Stimulated activated CD8-positive, alpha-beta memory T cell treated with anti-CD3 and anti-CD28 coated beads, Interleukin-7, amount 100 ng/mL, for 1 hour (primary cell): Measurements from ENCODE around the gene CFAP77.

Source experiments
- DNase-seq, 2 donors: peaks; one replicate each; pipeline ENCODE4 v3.0.0-alpha.2; 2020; ENCODE audit warnings: low read depth in 2 of 2

Gene CFAP77

DNA sequence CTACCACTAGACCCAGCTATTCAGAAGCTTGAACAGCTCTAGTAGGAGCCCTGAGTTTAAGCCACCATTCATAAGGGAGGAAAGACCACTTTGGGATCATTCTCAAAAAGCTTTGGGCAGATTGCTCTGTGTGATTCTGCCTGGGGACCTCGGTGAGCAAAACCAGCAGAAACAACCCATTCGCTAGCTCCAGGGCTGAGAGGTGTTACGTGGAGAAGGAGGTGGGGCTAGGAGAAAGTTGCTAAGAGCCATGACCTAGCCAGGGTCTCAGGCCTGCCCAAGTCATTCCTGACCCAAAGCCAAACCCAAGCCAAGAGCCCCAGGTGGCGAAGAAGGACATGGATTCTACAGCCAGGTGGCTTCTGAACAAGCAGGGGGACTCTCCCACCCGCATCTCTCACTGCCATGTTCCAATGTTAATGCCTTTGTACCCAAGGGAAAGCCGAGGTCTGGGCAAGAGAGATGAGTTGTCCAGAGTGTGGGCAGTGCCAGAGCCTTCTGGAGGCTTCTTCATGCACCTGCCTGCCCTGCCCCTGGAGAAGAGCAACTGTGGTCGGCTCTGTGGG is 168.4 kb downstream of the CFAP77 start:
- no peak for DNase-seq

DNA sequence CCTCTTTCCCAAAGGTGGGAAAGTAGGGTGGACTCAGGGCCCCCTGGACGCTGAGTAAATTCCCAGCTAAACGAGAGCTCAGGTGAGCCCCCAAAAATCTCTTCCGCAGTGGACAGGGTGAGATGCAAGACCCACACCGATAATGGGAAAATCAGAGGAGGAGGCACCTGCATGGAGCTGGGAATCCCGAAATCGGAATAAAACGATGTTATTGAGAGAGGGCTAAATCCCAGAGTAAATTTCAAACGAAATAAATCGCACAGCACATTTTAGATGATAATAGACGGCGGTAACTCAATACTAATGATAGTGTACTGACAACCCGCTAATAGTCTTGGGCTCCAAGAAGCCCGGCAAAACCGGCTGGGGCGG is 169.4 kb downstream of the CFAP77 start:
- no peak for DNase-seq

DNA sequence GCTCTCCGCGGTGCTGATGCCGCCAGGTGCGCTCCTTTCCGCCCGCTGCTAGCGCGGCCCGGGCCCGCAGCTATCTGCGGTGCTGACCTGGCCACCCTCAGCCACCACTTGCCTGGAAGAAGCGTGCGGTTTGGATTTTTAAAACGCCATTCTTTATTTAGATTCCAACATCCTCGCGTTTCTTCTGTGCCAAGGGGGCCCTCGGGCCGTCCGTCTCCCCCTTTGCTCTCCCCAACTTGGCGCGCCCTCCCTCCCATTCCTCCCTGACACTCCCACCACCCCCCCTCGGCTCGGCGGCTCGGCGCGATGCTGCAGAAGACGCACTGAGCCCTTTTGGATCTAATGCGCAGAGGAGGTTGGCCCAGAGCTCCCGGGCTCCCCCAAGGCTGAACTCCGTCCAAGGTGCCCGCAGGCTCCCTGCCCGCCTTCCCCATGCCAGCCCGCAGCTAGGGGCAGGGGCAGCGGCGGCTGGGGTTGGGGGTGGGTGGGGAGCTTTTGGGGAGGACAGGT is 172.3 kb downstream of the CFAP77 start, which contains the start of gene BARHL1:
TSS of gene BARHL1 (plus strand) at position 331 of the 510 bp plus-strand sequence. CDS start 192 bp downstream, outside the sequence.
- no peak for DNase-seq

DNA sequence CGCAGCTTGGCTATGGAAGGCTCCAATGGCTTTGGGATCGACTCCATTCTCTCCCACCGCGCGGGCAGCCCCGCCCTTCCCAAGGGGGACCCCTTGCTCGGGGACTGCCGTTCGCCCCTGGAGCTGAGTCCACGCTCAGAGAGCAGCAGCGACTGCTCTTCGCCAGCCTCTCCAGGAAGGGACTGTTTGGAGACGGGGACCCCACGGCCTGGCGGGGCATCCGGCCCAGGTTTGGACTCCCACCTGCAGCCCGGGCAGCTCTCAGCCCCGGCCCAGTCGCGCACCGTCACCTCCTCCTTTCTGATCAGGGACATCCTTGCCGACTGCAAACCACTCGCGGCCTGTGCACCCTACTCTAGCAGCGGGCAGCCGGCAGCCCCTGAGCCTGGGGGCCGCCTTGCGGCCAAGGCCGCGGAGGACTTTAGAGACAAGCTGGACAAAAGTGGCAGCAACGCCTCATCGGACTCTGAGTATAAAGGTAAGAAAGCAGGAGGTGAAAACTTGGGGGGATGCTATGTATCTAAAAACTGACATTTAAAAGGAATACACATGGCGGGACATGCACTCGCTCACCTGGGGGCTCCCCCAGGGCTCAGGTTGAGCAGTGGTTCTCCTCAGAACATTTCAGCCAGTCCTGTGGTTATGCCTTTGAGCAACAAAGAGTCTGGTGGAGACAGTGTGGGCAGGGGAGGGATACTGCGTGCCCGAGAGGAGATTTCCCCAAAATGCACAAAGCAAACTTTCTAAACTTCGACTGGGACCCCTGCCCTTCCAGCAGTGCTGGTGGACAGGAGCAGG is 173.0 kb downstream of the CFAP77 start:
- DNase-seq: no peak

DNA sequence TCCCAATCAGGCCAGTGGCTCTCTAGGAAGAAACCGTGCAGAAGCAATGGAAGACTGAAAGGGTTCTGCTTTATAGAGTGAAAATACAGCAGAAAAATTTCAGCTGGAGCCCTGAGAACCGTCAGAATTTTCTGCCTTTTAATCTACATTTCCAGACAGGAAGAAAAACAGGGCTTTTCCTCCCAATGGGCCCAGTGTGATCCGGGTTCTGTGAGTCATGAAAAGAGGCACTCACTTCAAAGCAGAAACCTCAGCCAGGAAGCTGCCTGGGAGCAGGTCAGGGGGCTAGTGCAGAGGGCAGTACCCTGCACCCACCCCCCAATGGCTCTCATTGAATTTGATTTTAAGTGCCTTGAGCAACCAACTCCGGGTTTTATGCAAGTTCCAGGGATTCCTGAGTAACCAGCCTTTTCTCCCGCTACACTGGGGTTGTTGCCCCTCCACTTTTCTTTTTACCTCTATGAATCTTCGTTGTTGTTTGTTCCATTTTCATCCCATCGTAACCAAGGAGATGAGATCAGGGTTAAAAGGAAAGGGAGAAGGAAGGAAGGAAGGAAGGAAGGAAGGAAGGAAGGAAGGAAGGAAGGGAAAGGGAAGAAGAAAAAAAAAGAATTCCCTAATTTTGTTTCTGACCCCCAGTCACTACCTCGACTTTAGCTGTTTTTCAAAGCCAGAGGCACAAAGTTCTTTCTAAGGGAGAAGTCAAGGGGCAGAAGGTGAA is 173.7 kb downstream of the CFAP77 start:
- no peak for DNase-seq

DNA sequence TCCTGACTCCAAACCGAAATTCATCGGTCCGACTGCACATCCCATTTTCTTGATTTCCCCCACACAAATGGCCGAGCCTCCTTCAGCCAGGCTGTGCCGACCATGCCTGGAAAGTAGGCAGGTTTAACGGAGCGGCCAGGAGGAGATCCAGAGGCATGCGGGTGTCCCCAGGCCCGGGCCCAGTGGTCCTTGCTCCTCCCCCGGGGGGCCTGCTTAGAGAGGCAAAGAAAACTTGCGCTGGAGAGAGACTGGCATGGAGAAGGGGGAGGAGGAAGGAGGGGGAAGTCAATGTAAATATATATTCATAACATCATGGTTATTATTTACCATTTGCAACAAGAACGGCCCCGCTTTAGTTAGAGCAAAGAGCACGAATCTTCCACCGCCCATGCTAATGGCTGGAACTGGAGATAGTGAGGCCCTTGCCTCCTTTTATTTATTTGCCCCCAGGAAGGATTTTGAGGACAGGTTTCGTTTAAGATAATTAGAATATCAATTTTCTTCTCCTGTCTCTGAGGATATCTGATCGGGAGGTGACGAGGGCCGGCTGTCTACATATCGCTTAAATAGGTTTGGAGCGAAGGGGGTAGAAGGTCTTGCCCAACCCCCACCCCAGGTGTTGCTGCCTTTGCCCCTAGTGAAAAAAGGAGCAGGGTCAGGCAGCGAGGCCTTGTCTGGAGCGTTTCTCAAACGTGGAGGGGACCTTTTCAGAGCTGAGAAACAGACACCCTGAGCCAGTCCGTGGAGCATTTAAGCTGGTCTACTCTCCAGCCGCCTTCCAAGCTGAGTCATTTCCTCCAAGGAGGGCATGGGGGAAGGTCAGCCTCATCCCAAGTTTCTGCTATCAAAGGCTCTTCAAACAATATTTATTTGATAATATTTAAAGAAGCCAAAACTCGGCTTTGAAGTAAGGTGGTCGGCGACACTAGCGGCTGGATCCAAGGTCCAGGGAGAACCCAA is 174.9 kb downstream of the CFAP77 start:
- DNase-seq: no peak

DNA sequence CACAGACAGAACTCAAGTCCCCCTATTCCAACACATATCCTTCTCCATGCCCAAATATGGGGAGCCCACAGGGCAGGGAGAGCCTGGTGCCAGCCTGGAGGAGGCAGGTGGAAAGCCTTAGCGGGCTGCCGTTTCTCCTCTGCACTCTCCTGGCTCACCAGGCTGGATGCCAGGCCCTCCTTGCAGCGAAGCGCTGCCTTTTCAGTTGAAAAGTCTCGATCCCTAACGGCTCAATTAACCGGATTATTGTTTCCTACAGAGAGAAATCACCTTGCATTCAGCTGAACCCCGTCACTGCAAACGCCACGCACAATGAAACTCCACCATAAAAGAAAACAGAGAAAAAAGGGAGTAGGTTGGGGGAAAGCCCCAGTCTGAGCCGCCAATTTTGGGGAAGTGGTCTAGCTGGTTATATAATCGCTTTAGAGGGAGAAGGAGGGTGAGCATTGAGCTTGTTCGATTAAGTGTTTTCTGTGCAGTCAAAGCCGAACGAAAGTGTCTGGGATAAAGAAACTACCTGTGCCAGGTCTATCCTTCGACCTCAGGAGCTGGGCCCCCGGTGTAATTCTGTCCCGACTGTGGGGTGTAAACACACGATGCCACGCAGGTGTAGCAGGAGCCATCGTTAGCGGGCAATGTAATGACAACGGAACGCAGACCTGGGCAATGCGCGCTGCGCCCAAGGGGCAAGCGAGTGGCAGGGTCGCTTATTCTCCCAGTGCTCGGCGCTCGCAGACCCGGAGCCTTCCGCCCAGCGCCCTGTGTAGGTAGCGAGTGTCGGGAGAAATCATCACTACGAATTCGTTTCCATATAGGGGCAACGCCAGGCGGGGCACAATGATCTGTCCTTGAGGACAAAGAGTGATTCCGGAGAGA is 176.2 kb downstream of the CFAP77 start:
- no peak for DNase-seq

DNA sequence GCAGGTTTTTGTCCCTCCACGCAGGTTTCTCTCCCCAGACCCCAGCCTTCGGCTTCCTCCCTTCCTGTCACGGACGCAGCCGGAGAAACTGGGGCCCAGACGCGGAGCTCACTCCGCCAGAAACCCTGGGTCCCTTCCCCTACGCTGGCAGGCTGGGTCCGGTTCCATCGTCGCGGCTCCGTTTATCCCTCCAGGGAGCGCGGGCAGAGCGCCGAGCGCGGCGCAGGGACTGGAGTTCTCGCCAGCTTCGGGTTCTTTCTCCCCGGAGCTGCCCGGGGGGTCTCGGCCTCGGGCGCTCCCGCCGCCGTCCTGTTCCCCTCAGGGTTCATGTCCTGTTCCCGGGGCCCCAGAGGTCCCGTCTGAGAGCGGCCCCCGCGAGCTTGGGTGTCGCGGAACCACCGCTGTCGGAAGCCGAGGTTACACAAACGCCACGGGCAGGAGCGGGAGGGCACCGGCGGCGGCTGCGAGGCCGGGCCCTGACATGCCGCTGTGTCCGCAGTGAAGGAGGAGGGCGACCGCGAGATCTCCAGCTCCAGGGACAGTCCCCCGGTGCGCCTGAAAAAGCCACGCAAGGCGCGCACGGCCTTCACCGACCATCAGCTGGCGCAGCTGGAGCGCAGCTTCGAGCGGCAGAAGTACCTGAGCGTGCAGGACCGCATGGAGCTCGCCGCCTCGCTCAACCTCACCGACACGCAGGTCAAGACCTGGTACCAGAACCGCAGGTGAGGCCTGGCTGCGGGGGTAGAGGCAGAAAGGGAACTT is 177.0 kb downstream of the CFAP77 start:
- no peak for DNase-seq

DNA sequence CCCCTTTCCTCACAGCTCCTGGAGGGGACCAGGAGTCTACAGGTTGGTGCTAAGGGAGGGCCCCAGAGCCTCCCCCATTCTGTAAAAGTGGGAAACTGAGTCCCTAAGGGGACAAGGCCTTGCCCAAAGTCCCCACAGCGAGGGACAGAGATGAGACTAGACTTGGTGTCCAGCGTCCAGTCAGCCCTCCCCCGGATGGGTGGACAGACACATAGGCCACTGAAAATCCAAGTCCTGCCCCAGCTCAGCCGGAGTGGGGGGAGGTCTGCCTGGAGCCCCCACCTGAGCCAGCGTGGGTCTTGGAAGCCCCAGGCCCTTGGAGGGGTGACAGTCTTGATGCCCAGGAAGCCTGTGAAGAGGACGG is 177.6 kb downstream of the CFAP77 start:
- DNase-seq: no peak

DNA sequence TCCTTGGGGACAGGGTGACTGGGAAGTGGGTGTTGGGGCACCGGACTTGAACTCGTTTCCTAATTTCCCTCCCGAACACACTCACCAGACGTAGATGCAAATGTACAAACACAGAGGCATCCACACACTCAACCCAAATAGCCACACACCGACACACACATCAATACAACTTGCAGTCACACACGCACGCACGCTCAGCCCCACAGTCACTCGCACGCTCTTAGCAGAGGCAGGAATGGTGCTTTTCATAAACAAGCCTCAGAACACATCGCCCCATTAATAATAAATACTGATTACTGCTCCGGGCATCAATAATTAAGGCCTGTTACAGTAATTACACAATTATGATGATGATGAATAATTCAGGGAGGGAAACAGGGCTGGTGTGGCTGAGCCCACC is 178.1 kb downstream of the CFAP77 start:
- DNase-seq: no peak

DNA sequence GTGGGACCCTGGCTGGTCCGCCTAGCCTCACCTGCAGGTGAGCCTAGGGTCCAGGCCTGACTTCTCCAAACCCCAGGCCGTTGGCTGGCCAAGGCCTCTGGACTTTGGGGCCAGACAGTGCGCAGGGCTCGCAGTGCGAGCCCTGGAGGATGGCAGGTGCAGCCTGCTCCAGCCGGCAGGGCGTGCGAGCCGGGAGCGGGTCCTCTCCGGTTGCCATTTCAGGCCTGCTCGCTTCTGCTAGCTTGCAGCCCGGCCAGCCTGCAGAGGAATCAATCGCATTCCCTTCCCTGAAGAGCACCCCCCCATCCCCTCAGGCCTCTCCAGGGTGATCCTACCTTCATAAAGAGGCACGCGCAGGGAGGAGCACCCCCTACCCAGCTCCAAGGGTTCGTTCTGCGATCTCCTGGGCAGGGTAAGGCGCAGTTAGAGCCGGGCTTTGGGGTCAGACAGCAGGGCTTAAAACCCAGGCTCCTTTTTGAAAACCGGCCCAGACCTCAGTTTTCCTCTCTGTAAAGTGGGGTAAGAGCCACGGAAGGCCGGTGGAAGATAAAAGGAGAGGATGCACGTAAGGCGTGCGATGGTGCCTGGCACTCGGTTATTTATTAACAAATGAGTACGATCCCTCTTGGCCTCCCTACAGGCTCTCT is 178.6 kb downstream of the CFAP77 start:
- no peak for DNase-seq

DNA sequence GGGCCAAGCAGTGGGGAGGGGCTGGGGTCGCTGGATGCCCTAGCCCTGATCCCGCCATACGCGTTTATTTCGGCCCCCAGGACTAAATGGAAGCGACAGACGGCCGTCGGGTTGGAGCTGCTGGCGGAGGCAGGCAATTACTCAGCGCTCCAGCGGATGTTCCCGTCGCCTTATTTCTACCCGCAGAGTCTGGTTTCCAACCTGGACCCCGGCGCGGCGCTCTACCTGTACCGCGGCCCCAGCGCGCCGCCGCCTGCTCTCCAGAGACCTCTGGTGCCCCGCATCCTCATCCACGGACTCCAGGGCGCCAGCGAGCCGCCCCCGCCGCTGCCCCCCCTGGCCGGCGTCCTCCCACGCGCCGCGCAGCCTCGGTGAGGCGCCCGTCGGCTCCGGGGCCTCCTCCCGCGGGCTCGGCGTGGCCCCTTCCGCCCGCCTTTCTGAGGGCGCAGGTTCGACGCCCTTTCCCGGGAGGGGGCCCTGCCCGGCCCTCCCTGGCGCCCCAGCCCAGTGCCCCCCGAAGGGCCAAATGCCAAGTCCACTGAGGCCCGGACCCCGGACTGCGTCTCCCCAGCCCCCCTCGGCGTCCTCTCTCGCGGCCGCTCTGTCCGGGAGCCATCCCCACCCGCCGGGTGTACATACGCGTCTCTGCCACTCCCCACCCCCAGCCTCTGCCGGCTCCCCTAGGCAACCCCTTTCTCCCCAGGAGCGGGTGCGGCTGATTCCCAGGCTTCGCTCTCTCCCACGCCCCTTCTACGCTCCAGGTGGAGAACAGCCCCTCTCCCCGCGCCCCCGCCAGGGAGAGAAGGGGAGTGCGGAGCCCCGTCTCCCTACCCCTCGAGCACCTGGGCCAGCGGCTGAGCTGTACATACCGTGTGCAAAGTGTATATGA is 179.4 kb downstream of the CFAP77 start:
- DNase-seq: no peak

DNA sequence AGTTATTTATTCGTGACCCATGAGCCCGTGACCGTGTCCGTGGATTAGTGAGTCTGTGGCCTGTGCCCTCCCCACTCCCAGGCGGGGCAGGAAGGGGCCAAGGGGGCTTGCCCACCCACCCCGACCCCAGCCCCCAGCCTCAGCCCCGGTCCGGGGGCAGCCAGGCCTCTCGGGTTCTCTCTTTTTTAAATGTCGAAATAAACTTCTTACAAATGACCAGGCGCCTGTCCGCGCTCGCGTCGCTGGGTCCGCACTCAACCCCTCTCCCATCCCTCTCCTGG is 180.0 kb downstream of the CFAP77 start:
- no peak for DNase-seq

DNA sequence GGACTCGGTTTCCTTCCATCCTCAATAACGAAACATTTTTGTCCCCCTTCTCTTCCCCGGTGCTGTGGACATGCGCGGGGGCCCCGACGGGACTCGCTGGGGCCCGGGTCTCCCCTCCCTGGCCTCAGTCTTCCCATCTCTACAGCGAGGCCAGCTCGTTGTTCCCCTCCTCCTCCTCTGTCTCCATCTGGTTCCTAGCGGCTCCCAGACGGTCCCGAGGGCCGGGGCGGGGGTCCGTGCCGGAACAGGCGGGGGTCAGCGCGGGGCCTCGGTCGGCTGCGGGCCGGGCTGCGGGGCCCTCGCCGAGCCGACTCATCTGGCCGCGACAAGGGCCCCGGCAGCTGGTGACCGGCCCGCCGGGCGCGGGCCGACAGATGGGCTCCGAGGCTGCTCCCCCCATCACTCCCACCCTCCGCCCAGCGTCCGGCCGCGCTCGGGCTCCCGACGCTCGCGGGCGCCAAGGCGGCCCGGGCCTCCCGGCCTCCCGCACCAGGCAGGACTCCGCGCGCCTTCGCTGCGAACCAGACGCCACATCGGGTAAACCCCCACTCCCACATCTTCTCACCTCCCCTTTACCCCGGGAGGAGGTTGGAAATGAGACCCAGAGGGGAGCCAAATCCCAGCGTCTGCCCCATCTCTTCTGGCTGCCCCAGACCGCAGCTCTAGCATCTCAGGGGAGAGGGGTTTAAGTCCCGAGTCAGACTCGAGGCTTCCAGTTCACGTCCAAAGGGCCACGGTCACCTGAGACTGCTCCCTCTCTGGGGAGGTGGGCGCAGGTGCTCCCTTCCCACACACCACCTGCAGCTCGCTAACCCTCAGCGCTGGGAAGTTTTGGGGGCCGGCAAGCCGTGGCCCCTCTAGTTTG is 180.5 kb downstream of the CFAP77 start:
- DNase-seq: no peak

DNA sequence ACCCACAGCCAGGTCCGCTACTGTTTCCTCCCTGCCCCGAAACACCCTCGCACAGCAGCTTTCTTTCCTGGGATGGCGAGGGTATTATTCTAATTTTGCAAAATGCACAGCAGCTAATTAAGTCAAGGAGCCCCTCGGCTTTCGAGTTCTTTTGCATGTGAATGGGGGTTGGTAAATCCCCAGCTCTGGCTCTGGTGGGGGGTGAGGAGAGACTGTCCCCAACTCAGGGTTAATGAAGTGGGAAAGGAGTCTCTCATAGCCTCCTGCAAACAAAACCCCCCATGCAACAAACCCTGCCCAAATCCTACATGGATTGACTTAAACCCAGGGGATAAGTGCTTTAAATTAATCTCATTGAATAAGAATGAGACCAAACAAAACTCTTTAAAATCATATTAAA is 181.2 kb downstream of the CFAP77 start:
- DNase-seq: no peak

DNA sequence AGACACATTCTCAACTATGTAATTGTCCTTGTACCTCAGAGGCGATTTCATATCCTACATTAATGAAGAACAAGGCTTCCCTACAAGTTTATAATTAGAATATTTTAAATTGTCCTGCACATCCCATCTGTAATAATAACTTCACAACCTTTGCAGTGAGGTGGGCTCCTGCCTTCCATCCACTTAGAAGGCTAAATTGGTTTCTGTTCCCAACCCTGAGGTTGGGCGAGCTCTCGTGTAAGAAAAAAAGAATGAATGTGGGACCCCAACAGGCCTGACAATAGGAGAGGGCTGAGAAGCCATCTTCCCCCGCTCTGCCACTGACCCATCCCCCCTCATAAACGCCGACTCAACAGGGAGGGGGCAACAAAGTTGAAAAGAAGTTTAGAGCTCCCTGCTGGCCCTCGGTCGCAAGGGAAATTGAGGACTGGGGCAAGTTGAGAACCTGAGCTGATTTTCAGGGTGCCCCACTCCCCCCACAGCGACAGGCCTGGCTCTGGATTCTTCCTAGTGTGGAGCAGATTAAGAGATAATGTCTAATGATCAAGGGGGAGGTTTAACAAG is 181.8 kb downstream of the CFAP77 start:
- no peak for DNase-seq

DNA sequence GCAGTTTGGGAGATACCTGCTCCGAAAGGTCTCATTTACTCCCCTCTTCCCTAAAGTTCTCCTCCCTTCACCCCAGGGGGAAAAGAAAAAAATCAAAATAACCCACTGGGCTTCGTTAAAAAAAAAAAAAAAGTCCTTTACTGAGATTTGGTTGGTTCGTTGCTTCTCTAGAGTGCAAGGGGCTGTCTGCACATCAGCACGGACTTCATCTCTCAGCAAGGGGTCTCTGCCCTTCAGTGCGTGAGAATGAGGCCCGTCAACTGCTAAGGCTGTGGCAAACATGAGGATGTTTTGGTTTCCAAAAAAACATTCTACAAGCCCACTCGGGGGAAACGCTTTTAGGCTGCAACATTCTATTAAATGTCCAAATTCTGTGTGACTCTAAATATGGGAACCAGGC is 182.4 kb downstream of the CFAP77 start:
- no peak for DNase-seq
